Endothelial cell of umbilical vein (primary cell): ENCODE data around the gene KCNQ5. TPM values are rescaled to one million over a fixed set of nuclear protein-coding genes. Genes with fewer than 3 reads are reported as not detected.

ENCODE experiments used
- BruUV-seq: library from RNA; stranded (reverse); fragments of 400-500 nt; replicated peaks from 2 replicates; lab custom pipeline; 2021; lab: Mats Ljungman, UMichigan
- CTCF ChIA-PET: fragments of 300-600, 350-600 bp; sonication (Branson Sonifier 250); formaldehyde crosslinking; loops from one replicate; lab custom pipeline; 2021; ENCODE audit warnings: antibody characterized with exemption, inconsistent platforms; lab: Charles Lee
- POLR2A ChIA-PET: fragments of 300-600, 350-600 bp; sonication (Branson Sonifier 250); formaldehyde crosslinking; loops from one replicate; lab custom pipeline; 2021; ENCODE audit warnings: antibody characterized with exemption, inconsistent platforms; lab: Charles Lee
- DNase-seq: peaks from one replicate; pipeline ENCODE4 v3.0.0-alpha.2; 2011; ENCODE audit warnings: low read depth, low spot score
- FAIRE-seq: peaks from 2 replicates; lab custom pipeline; 2011; peaks lifted over from hg19 to GRCh38; lab: Jason Lieb, UNC
- H2AFZ ChIP-seq: 2 replicates; pipeline ENCODE4 v1.6.0; 2012; ENCODE audit warnings: low read depth, low read length, control low read depth, inconsistent platforms
- H3K27ac ChIP-seq: 2 replicates; pipeline ENCODE4 v1.5.1; 2011; ENCODE audit warnings: low read depth, mild to moderate bottlenecking, control low read depth, low read length, moderate library complexity; ENCODE audit not compliant: insufficient read depth
- H3K27me3 ChIP-seq, 2 experiments: 2 replicates each; pipeline versions ENCODE4 v1.6.0 to v1.6.1; 2011; ENCODE audit warnings: low read length in 2 of 2, mixed read lengths in 1 of 2; ENCODE audit not compliant: control insufficient read depth in 2 of 2, insufficient read depth in 2 of 2
- H3K36me3 ChIP-seq, 2 experiments: 2 replicates in 1 of 2; 3 replicates in 1 of 2; pipeline ENCODE4 v1.5.1; 2011; ENCODE audit warnings: low read length in 2 of 2, mild to moderate bottlenecking in 1 of 2, moderate library complexity in 1 of 2; ENCODE audit not compliant: control insufficient read depth in 2 of 2, insufficient read depth in 2 of 2; ENCODE audit errors: extremely low read depth in 1 of 2
- H3K4me1 ChIP-seq: 3 replicates; pipeline ENCODE4 v1.5.1; 2011; ENCODE audit warnings: mild to moderate bottlenecking, low read length; ENCODE audit not compliant: control insufficient read depth, insufficient read depth; ENCODE audit errors: extremely low read depth
- H3K4me2 ChIP-seq: 2 replicates; pipeline ENCODE4 v1.6.1; 2011; ENCODE audit warnings: low read length, control low read depth, mixed read lengths; ENCODE audit not compliant: insufficient read depth
- H3K4me3 ChIP-seq, 3 experiments: fragments of 200-600 bp in 1 of 3; sonication (generic), shearing (Covaris generic) in 1 of 3; replicated peaks in 1 of 3; 2 replicates each; pipeline ENCODE4 v1.5.1; 2011 to 2016; ENCODE audit warnings: control low read depth in 3 of 3, low read length in 3 of 3, mild to moderate bottlenecking in 2 of 3, inconsistent platforms in 1 of 3, low read depth in 1 of 3, moderate library complexity in 1 of 3; ENCODE audit not compliant: insufficient read depth in 1 of 3
- H3K79me2 ChIP-seq: 2 replicates; pipeline ENCODE4 v1.6.0; 2012; ENCODE audit warnings: low read length, inconsistent platforms; ENCODE audit not compliant: control insufficient read depth, insufficient read depth
- H3K9ac ChIP-seq: replicated peaks from 2 replicates; pipeline ENCODE3; 2011; ENCODE audit warnings: low read length, control low read depth; ENCODE audit not compliant: insufficient read depth; ENCODE audit errors: extremely low read depth
- H3K9me1 ChIP-seq: replicated peaks from 3 replicates; pipeline ENCODE4 v1.6.0; 2011; ENCODE audit warnings: mild to moderate bottlenecking, low read length; ENCODE audit not compliant: control insufficient read depth, insufficient read depth; ENCODE audit errors: extremely low read depth
- H3K9me3 ChIP-seq: replicated peaks from 2 replicates; pipeline ENCODE4 v1.5.1; 2012; ENCODE audit warnings: low read length, inconsistent platforms; ENCODE audit not compliant: control insufficient read depth, insufficient read depth
- H4K20me1 ChIP-seq: replicated peaks from 2 replicates; pipeline ENCODE3; 2011; ENCODE audit warnings: mild to moderate bottlenecking, low read length; ENCODE audit not compliant: control insufficient read depth, insufficient read depth; ENCODE audit errors: extremely low read depth
- CTCF ChIP-seq, 2 donors: IDR thresholded peaks; 1 replicate in 1 of 2; 2 replicates in 1 of 2; pipeline ENCODE4 v1.5.1; 2011; ENCODE audit warnings: low read length in 2 of 2, mild to moderate bottlenecking in 2 of 2, moderate library complexity in 2 of 2, control low read depth in 1 of 2, inconsistent platforms in 1 of 2, low read depth in 1 of 2; ENCODE audit not compliant: insufficient read depth in 1 of 2; ENCODE audit errors: extremely low read depth in 1 of 2
- EZH2 ChIP-seq: IDR thresholded peaks from 2 replicates; pipeline ENCODE4 v1.6.1; 2012; ENCODE audit warnings: borderline replicate concordance, low read depth, mild to moderate bottlenecking, moderate library complexity, low read length, inconsistent platforms; ENCODE audit not compliant: severe bottlenecking
- GATA2 ChIP-seq: IDR thresholded peaks from 2 replicates; pipeline ENCODE4 v1.7.0; 2011; ENCODE audit warnings: low read depth, mild to moderate bottlenecking, moderate library complexity, mixed read lengths, low read length; ENCODE audit not compliant: insufficient read length, insufficient read depth
- POLR2AphosphoS5 ChIP-seq: IDR thresholded peaks from 2 replicates; pipeline ENCODE4 v1.6.1; 2012; ENCODE audit warnings: low read depth, mild to moderate bottlenecking, control low read depth, low read length, moderate library complexity; ENCODE audit not compliant: insufficient read depth
- dilution Hi-C: fragments of 300-500 bp; cut with MboI; formaldehyde crosslinking; loops from one replicate; pipeline ENCODE4 v1.15.0; 2019; ENCODE audit warnings: low sequenced_read_pairs; ENCODE audit not compliant: extremely low pct_ligation_motif_present
- intact Hi-C: fragments of 100-400 bp; cut with micrococcal nuclease; formaldehyde crosslinking; loops from one replicate; pipeline ENCODE4 v1.10.0; 2022
- polyA plus RNA-seq, 4 experiments: library from polyadenylated mRNA; depleted of rRNA in 3 of 4; stranded (reverse) in 3 of 4; unstranded in 1 of 4; fragments of >200 nt; gene quantifications; 2 replicates each; pipeline versions ENCODE4 v1.2.1 to v1.2.3, GENCODE V29; 2011 to 2012; ENCODE audit warnings: missing spikeins in 1 of 4
- total RNA-seq: library from RNA; stranded (reverse); gene quantifications from 2 replicates; pipeline ENCODE4 v1.2.3, GENCODE V29; 2021

KCNQ5 gene
- total and polyA plus RNA-seq, 2 donors (not counting 3 experiments of a cell fraction or from before 2014, with no cell fraction given) = 0.22 TPM; not detected in 1

DNA sequence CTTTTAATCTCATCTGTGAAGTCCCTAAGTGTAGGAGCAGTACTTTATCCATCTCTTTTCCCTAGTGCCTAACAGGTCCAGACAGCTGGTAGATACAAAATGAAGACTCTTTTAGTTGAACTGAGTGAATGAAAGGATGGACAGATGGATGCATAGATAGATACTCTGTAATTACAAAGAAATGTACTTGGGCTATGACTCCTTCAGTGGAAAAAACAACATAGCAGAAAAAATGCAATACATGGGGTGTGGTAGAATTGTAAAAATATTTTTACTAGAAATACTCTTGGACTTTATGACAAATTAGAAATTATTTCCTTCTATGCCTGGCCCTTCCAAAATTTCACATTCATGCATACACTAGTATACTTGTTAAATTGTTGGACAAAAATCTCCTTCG, 29.3 kb downstream of the KCNQ5 start:
- no peaks in the 10 kb centered on the region for H3K36me3 ChIP-seq
- POLR2A ChIA-PET = no interaction called here
- CTCF ChIA-PET = interaction anchor here (1.6 to 1.9 kb wide), 2 partner anchors 9 to 35 kb away, joined by 3 to 6 read pairs; no protein-coding TSS in a partner anchor
- peaks cover 0 to 3% of the 10 kb centered on the region in 2 experiments for H3K27me3 ChIP-seq
- no peak overlapping the region for H3K9ac ChIP-seq
- dilution Hi-C loops = no loop called here
- TF ChIP-seq EZH2 (no peak), GATA2 (no peak), POLR2AphosphoS5 (no peak), CTCF (IDR thresholded peaks at IDR 0.05; ENCODE audit: extremely low read depth in 1 of 2, insufficient read depth in 1 of 2, low read depth in 1 of 2, low read length in 2 of 2) (no peak)
- H3K9me1 ChIP-seq = no peaks in the 10 kb centered on the region
- BruUV-seq = no TSS peak
- H3K9me3 ChIP-seq = no peaks in the 10 kb centered on the region
- FAIRE-seq = no peak
- DNase-seq = no peak
- no peaks in the 10 kb centered on the region for H4K20me1 ChIP-seq
- no peak overlapping the region for H2AFZ ChIP-seq
- H3K4me3 ChIP-seq = no peak overlapping the region
- intact Hi-C loops = no loop called here
- H3K4me2 ChIP-seq = no peak overlapping the region
- H3K79me2 ChIP-seq = no peaks in the 10 kb centered on the region
- H3K27ac ChIP-seq = no peak overlapping the region
- H3K4me1 ChIP-seq = no peaks in the 10 kb centered on the region
